SU-DHL-6 (cell line): Measurements from ENCODE around the gene KRT39.

Experiments used
- EZH2phosphoT487 ChIP-seq: fragments of 200-600 bp; sonication (generic), shearing (Covaris generic); conservative IDR thresholded peaks from 2 replicates; pipeline ENCODE4 v1.6.1; 2018; ENCODE audit warnings: mild to moderate bottlenecking, antibody characterized with exemption, low read length, moderate library complexity, mixed read lengths
- TF ChIP-seq, protein P1 (sequence below): fragments of 200-600 bp; sonication (generic); IDR thresholded peaks from one replicate; pipeline ENCODE4 v1.5.1; 2017; ENCODE audit warnings: antibody characterized with exemption, mild to moderate bottlenecking, low read length, moderate library complexity; ENCODE audit not compliant: insufficient read depth, poor library complexity, severe bottlenecking

DNA sequence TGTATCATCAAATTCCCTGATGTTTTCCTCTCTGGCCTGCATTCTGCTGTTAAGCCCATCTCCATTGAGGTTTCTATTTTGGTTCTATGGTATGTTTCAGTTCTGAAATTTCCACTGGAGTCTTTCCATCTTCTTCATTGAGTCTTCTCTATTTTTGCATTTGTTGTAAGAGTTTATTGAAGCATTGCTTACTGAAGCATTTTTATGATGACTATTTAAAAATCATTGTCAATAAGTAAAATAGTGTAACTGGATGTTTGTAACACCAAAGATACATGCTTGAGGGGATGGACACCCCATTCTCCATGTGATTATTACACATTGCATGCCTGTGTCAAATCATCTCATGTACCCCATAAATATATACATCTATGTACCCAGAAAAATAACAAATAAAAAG is 8.8 kb upstream of the KRT39 start:
- TF ChIP-seq, protein P1, sequence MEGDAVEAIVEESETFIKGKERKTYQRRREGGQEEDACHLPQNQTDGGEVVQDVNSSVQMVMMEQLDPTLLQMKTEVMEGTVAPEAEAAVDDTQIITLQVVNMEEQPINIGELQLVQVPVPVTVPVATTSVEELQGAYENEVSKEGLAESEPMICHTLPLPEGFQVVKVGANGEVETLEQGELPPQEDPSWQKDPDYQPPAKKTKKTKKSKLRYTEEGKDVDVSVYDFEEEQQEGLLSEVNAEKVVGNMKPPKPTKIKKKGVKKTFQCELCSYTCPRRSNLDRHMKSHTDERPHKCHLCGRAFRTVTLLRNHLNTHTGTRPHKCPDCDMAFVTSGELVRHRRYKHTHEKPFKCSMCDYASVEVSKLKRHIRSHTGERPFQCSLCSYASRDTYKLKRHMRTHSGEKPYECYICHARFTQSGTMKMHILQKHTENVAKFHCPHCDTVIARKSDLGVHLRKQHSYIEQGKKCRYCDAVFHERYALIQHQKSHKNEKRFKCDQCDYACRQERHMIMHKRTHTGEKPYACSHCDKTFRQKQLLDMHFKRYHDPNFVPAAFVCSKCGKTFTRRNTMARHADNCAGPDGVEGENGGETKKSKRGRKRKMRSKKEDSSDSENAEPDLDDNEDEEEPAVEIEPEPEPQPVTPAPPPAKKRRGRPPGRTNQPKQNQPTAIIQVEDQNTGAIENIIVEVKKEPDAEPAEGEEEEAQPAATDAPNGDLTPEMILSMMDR: no peak
- no peak for TF ChIP-seq EZH2phosphoT487
